ENCODE measurements around the gene CACNB3. TPM values are rescaled to one million over a fixed set of nuclear protein-coding genes. Genes with fewer than 3 reads are reported as not detected.

The CACNB3 gene
- total and polyA plus RNA-seq, 9 of the 15 experiments (the other 6 are each of a cell fraction or from before 2014, with no cell fraction given), result 0.24 to 2.0 (median 1.5) TPM

GRCh38 chr12:48824905-48825304 lies 6.6 kb downstream of the CACNB3 start:
- peaks cover 0 to 12% of the 10 kb centered on the region in 2 experiments; a peak in 2 of 5 replicates for H3K4me1 ChIP-seq (replicated peaks in 1 of 2; ENCODE audit: control insufficient read depth in 2 of 2, insufficient read depth in 2 of 2, low read length in 2 of 2)
- no peak for DNase-seq (ENCODE audit: extremely low read depth in 1 of 4, low spot score in 3 of 4)
- no peak overlapping the region for H3K27ac ChIP-seq (ENCODE audit: extremely low read depth, low read depth, low read length)
- H3K9ac ChIP-seq (ENCODE audit: insufficient read depth in 1 of 2, low read depth in 2 of 2, low read length in 2 of 2), result no peak overlapping the region
- H3K4me2 ChIP-seq (ENCODE audit: insufficient read depth, low read length), result no peak overlapping the region
- intact Hi-C loops (cut with micrococcal nuclease), result no loop called here
- H3K9me3 ChIP-seq (replicated peaks; ENCODE audit: control insufficient read depth, insufficient read depth, low read depth, low read length), result no peaks in the 10 kb centered on the region
- H3K79me2 ChIP-seq (ENCODE audit: control insufficient read depth, insufficient read depth, low read length), result no peaks in the 10 kb centered on the region
- 19% methylated on average over 4 of the region's 4 CpGs for WGBS (ENCODE audit: insufficient coverage, low coverage, missing lambda C conversion rate)
- H2AFZ ChIP-seq (ENCODE audit: low read depth, low read length), result no peak overlapping the region
- peaks cover 17% of the 10 kb centered on the region; the same call in 1 of the 3 replicates for H3K36me3 ChIP-seq (ENCODE audit: control insufficient read depth, insufficient read depth, low read length)
- in situ Hi-C loops (cut with MboI), result no loop called here
- ChIA-PET POLR2A (interaction anchor here (0.6 to 0.7 kb wide), 2 partner anchors 27 to 65 kb away, joined by 3 to 4 read pairs; partner anchors contain the start of gene DDX23), CTCF (ENCODE audit: low intra/inter-chr PET ratio) (no interaction called here)
- BruUV-seq (replicated peaks), result no TSS peak
- peaks cover 5% of the 10 kb centered on the region for H3K9me1 ChIP-seq (ENCODE audit: control insufficient read depth, insufficient read depth, low read length)
- no peak overlapping the region for H3K4me3 ChIP-seq
- peaks cover 18 to 33% of the 10 kb centered on the region in 2 experiments; a peak in 4 of 5 replicates for H3K27me3 ChIP-seq (ENCODE audit: control insufficient read depth in 2 of 2, insufficient read depth in 2 of 2, low read length in 2 of 2)
- H4K20me1 ChIP-seq (replicated peaks; ENCODE audit: control insufficient read depth, insufficient read depth, low read length), result peaks cover 18% of the 10 kb centered on the region
- ATAC-seq, result no peak
- no peak for FAIRE-seq
- TF ChIP-seq PREB (CRISPR knock-in tag; IDR thresholded peaks at IDR 0.05), result no peak
- TF ChIP-seq, protein P1, sequence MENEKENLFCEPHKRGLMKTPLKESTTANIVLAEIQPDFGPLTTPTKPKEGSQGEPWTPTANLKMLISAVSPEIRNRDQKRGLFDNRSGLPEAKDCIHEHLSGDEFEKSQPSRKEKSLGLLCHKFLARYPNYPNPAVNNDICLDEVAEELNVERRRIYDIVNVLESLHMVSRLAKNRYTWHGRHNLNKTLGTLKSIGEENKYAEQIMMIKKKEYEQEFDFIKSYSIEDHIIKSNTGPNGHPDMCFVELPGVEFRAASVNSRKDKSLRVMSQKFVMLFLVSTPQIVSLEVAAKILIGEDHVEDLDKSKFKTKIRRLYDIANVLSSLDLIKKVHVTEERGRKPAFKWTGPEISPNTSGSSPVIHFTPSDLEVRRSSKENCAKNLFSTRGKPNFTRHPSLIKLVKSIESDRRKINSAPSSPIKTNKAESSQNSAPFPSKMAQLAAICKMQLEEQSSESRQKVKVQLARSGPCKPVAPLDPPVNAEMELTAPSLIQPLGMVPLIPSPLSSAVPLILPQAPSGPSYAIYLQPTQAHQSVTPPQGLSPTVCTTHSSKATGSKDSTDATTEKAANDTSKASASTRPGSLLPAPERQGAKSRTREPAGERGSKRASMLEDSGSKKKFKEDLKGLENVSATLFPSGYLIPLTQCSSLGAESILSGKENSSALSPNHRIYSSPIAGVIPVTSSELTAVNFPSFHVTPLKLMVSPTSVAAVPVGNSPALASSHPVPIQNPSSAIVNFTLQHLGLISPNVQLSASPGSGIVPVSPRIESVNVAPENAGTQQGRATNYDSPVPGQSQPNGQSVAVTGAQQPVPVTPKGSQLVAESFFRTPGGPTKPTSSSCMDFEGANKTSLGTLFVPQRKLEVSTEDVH (IDR thresholded peaks at IDR 0.05; ENCODE audit: low read depth, partially characterized antibody), result no peak
- no peak for TF ChIP-seq ASH1L (IDR thresholded peaks at IDR 0.05; ENCODE audit: borderline replicate concordance, low read depth, partially characterized antibody)
- TF ChIP-seq DACH1 (IDR thresholded peaks at IDR 0.05; ENCODE audit: partially characterized antibody), result no peak
- no peak for TF ChIP-seq ZNF77 (CRISPR knock-in tag; IDR thresholded peaks at IDR 0.05)
- TF ChIP-seq TAF7 (tag; IDR thresholded peaks at IDR 0.05), result no peak
- TF ChIP-seq HNRNPLL (IDR thresholded peaks at IDR 0.05; ENCODE audit: low read depth, low read length, poor library complexity, severe bottlenecking), result no peak
- TF ChIP-seq TAF9B (IDR thresholded peaks at IDR 0.05; ENCODE audit: partially characterized antibody), result no peak
- no peak for TF ChIP-seq ZNF184 (CRISPR knock-in tag; IDR thresholded peaks at IDR 0.05)
- no peak for TF ChIP-seq YBX1 (IDR thresholded peaks at IDR 0.05)
- no peak for TF ChIP-seq GATAD2B (IDR thresholded peaks at IDR 0.05; ENCODE audit: borderline replicate concordance)
- no peak for TF ChIP-seq ZNF24 (IDR thresholded peaks at IDR 0.05)
- TF ChIP-seq ZNF668 (CRISPR knock-in tag; IDR thresholded peaks at IDR 0.05), result no peak
- TF ChIP-seq EP300 (IDR thresholded peaks at IDR 0.05; ENCODE audit: low read length), result no peak
- TF ChIP-seq FIP1L1 (IDR thresholded peaks at IDR 0.05; ENCODE audit: low read depth, low read length, poor library complexity, severe bottlenecking), result no peak
- TF ChIP-seq TCFL5 (CRISPR knock-in tag; conservative IDR thresholded peaks at IDR 0.05), result no peak
- TF ChIP-seq, protein P2, sequence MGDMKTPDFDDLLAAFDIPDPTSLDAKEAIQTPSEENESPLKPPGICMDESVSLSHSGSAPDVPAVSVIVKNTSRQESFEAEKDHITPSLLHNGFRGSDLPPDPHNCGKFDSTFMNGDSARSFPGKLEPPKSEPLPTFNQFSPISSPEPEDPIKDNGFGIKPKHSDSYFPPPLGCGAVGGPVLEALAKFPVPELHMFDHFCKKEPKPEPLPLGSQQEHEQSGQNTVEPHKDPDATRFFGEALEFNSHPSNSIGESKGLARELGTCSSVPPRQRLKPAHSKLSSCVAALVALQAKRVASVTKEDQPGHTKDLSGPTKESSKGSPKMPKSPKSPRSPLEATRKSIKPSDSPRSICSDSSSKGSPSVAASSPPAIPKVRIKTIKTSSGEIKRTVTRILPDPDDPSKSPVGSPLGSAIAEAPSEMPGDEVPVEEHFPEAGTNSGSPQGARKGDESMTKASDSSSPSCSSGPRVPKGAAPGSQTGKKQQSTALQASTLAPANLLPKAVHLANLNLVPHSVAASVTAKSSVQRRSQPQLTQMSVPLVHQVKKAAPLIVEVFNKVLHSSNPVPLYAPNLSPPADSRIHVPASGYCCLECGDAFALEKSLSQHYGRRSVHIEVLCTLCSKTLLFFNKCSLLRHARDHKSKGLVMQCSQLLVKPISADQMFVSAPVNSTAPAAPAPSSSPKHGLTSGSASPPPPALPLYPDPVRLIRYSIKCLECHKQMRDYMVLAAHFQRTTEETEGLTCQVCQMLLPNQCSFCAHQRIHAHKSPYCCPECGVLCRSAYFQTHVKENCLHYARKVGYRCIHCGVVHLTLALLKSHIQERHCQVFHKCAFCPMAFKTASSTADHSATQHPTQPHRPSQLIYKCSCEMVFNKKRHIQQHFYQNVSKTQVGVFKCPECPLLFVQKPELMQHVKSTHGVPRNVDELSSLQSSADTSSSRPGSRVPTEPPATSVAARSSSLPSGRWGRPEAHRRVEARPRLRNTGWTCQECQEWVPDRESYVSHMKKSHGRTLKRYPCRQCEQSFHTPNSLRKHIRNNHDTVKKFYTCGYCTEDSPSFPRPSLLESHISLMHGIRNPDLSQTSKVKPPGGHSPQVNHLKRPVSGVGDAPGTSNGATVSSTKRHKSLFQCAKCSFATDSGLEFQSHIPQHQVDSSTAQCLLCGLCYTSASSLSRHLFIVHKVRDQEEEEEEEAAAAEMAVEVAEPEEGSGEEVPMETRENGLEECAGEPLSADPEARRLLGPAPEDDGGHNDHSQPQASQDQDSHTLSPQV (IDR thresholded peaks at IDR 0.05), result no peak
